Hypothalamus (tissue), 51 donors: Measurements from ENCODE around the gene AKAP8L.

Experiments
- DNase-seq, 51 donors: peaks; one replicate each; lab custom pipeline; 2025; lab: John Stamatoyannopoulos, UW

Gene AKAP8L

GRCh38 chr19:15418579-15419412 lies at the start of gene AKAP8L:
TSS of gene AKAP8L (minus strand) at chr19:15418988. CDS start at chr19:15418923, 65 bp downstream.
- DNase-seq: peak; percentile 78 to 99 (median 96)

GRCh38 chr19:15467734-15468214 lies 49.0 kb upstream of the AKAP8L start:
- DNase-seq: no peak

- no peak for DNase-seq
Observed at GRCh38 chr19:15466851-15467733, 48.3 kb upstream of the AKAP8L start.

- peak in 5 of 51 donors; percentile 6 to 12 (median 8) for DNase-seq
Observed at GRCh38 chr19:15464394-15465385, 45.9 kb upstream of the AKAP8L start, which contains the start of gene RASAL3. TSS of gene RASAL3 (minus strand) at chr19:15464544. CDS start at chr19:15464358, 186 bp downstream.

GRCh38 chr19:15463861-15464371 lies 45.1 kb upstream of the AKAP8L start:
- DNase-seq: peak in 1 of 51 donors; percentile 5

- DNase-seq: no peak
Observed at GRCh38 chr19:15461694-15462093, 42.9 kb upstream of the AKAP8L start.

- DNase-seq: no peak
Observed at GRCh38 chr19:15457701-15458484, 39.1 kb upstream of the AKAP8L start.

- no peak for DNase-seq
Observed at GRCh38 chr19:15456871-15457700, 38.3 kb upstream of the AKAP8L start.

- no peak for DNase-seq
Observed at GRCh38 chr19:15456441-15456840, 37.7 kb upstream of the AKAP8L start.

- DNase-seq: no peak
Observed at GRCh38 chr19:15455996-15456395, 37.2 kb upstream of the AKAP8L start.

- DNase-seq: no peak
Observed at GRCh38 chr19:15453906-15454860, 35.4 kb upstream of the AKAP8L start.

GRCh38 chr19:15453091-15453578 lies 34.3 kb upstream of the AKAP8L start:
- DNase-seq: no peak

GRCh38 chr19:15452111-15453047 lies 33.6 kb upstream of the AKAP8L start:
- peak in 20 of 51 donors; percentile 5 to 66 (median 27) for DNase-seq

GRCh38 chr19:15450528-15450890 lies 31.7 kb upstream of the AKAP8L start:
- no peak for DNase-seq
